GM23248 (cell line): ENCODE data around the gene FLT1. TPM values are rescaled to one million over a fixed set of nuclear protein-coding genes. Genes with fewer than 3 reads are reported as not detected.

Source experiments
- DNase-seq: peaks from one replicate; pipeline ENCODE4 v3.0.0-alpha.2; 2015
- H2AFZ ChIP-seq: fragments of 200-600 bp; sonication (generic); 2 replicates; pipeline ENCODE4 v1.6.1; 2016; ENCODE audit warnings: antibody characterized with exemption
- H3F3A ChIP-seq: fragments of 200-600 bp; sonication (generic); 2 replicates; pipeline ENCODE4 v1.6.1; 2016; ENCODE audit warnings: mild to moderate bottlenecking, antibody characterized with exemption, mixed run types; ENCODE audit not compliant: insufficient read depth
- H3K27ac ChIP-seq: fragments of 200-600 bp; sonication (generic); 2 replicates; pipeline ENCODE4 v1.5.1; 2016; ENCODE audit warnings: mild to moderate bottlenecking
- H3K27me3 ChIP-seq: fragments of 200-600 bp; sonication (generic); replicated peaks from 2 replicates; pipeline ENCODE4 v1.6.1; 2016; ENCODE audit warnings: mild to moderate bottlenecking; ENCODE audit not compliant: insufficient read depth
- H3K36me3 ChIP-seq: fragments of 200-600 bp; sonication (generic); 2 replicates; pipeline ENCODE4 v1.6.1; 2016; ENCODE audit warnings: low read depth, mild to moderate bottlenecking
- H3K4me1 ChIP-seq: fragments of 200-600 bp; sonication (generic); 2 replicates; pipeline ENCODE4 v1.6.1; 2016; ENCODE audit warnings: mild to moderate bottlenecking; ENCODE audit not compliant: insufficient read depth
- H3K4me2 ChIP-seq: fragments of 200-600 bp; sonication (generic); one replicate; pipeline ENCODE4 v1.6.1; 2016; ENCODE audit warnings: mild to moderate bottlenecking; ENCODE audit not compliant: unreplicated experiment
- H3K4me3 ChIP-seq: fragments of 200-600 bp; sonication (generic); 2 replicates; pipeline ENCODE4 v1.5.1; 2016; ENCODE audit warnings: mild to moderate bottlenecking
- H3K79me2 ChIP-seq: fragments of 200-600 bp; sonication (generic); 2 replicates; pipeline ENCODE4 v1.6.1; 2016; ENCODE audit warnings: mild to moderate bottlenecking; ENCODE audit not compliant: insufficient read depth
- H3K9ac ChIP-seq: fragments of 200-600 bp; sonication (generic); 2 replicates; pipeline ENCODE4 v1.6.1; 2016; ENCODE audit warnings: mild to moderate bottlenecking
- H3K9me2 ChIP-seq: fragments of 200-600 bp; sonication (generic); 2 replicates; pipeline ENCODE4 v1.6.1; 2016; ENCODE audit warnings: mixed run types, mild to moderate bottlenecking, moderate library complexity; ENCODE audit not compliant: insufficient read depth
- H3K9me3 ChIP-seq: fragments of 200-600 bp; sonication (generic); one replicate; pipeline ENCODE4 v1.6.1; 2017; ENCODE audit warnings: low read depth
- H4K20me1 ChIP-seq: fragments of 200-600 bp; sonication (generic); 2 replicates; pipeline ENCODE4 v1.6.0; 2016; ENCODE audit not compliant: insufficient read depth
- EZH2 ChIP-seq: fragments of 200-600 bp; sonication (generic); IDR thresholded peaks from 2 replicates; pipeline ENCODE4 v1.6.1; 2018; ENCODE audit warnings: antibody characterized with exemption, mild to moderate bottlenecking; ENCODE audit not compliant: insufficient read depth, poor library complexity, severe bottlenecking
- EZH2phosphoT487 ChIP-seq: fragments of 200-600 bp; sonication (generic); IDR thresholded peaks from 2 replicates; pipeline ENCODE4 v1.6.1; 2018; ENCODE audit warnings: antibody characterized with exemption, moderate library complexity, mild to moderate bottlenecking, low read depth; ENCODE audit not compliant: insufficient read depth
- WGBS, 2 experiments: methylation state at CpG; one replicate each; pipeline ENCODE4 v1.1.6; 2015 to 2017; ENCODE audit warnings: low lambda C conversion rate in 2 of 2, low coverage in 1 of 2; ENCODE audit errors: missing lambda C conversion rate in 2 of 2; 5-methylcytosine and 5-hydroxymethylcytosine counted together
- in situ Hi-C: fragments of 300-500 bp; cut with MboI; formaldehyde crosslinking; loops from 2 replicates; pipeline ENCODE4 v1.15.0; 2020
- polyA plus RNA-seq: library from polyadenylated mRNA; unstranded; fragments of >200 nt; fragmentation: Nextera tagmentation; extraction: Ambion mirVana; gene quantifications from 2 replicates; pipeline ENCODE4 v1.2.1, GENCODE V29; 2016
- total RNA-seq: library from RNA; depleted of rRNA; stranded (reverse); fragments of >200 nt; shearing (Covaris generic); gene quantifications from 2 replicates; pipeline ENCODE4 v1.2.3, GENCODE V29; 2014

The FLT1 gene
- total and polyA plus RNA-seq, 2 experiments from 2014 or later = 12.9 to 18.6 TPM

DNA sequence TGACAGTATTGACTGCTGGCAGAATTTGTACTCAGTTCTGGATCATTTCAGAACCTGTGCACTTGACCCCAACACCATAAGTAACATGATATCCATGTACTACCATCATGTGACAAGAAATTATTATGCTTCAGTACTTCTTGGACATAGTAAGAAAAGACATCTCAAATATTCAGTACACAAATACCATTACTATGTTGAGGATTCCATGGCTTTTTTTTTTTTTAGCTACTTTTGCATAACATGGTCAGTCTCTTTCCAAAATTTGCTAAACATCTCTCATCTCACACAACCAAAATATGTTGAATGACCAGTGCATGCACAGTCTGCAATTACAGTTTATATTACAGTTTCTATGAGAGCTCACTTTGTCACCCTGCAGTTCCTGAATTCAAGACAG is 85.3 kb downstream of the FLT1 start:
- Histone ChIP-seq H3K9me3 (no peaks in the 10 kb centered on the region), H3K27ac (no peak overlapping the region), H2AFZ (no peak overlapping the region), H4K20me1 (no peaks in the 10 kb centered on the region), H3K27me3 (no peaks in the 10 kb centered on the region), H3K9ac (no peak overlapping the region), H3K79me2 (no peaks in the 10 kb centered on the region), H3K4me2 (no peak overlapping the region), H3F3A (no peaks in the 10 kb centered on the region), H3K4me1 (no peaks in the 10 kb centered on the region), H3K36me3 (no peaks in the 10 kb centered on the region), H3K4me3 (no peak overlapping the region), H3K9me2 (no peaks in the 10 kb centered on the region)
- in situ Hi-C loops = no loop called here
- no peak for DNase-seq
- no peak for TF ChIP-seq EZH2phosphoT487
- TF ChIP-seq EZH2 = no peak

DNA sequence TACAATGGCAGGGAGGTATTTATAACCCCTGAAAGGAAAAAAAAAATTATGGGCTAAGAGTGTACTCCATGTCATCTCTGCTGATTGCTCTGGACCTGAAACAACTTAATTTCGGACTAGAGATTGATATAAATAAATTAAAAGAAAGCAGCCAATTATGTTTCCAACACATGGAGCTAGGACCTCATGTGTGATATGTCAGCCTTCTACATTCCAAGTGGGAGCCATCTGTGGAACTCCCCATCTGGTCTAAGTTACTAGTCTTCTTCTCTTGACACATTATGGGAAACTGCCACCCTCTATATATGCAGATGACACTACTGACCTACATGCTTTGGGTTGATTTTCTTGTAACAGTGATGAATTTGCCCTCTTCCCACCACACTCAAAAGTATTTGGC is 86.1 kb downstream of the FLT1 start:
- H3K4me3 ChIP-seq = no peak overlapping the region
- TF ChIP-seq EZH2phosphoT487 (no peak), EZH2 (no peak)
- H3K4me1 ChIP-seq = no peaks in the 10 kb centered on the region
- no peaks in the 10 kb centered on the region for H3K9me3 ChIP-seq
- no peaks in the 10 kb centered on the region for H3K9me2 ChIP-seq
- no peak overlapping the region for H3K9ac ChIP-seq
- H3K4me2 ChIP-seq = no peak overlapping the region
- no peaks in the 10 kb centered on the region for H3K36me3 ChIP-seq
- no peaks in the 10 kb centered on the region for H3K27me3 ChIP-seq
- WGBS, 2 experiments = 70 to 75% methylated on average over 1 of the region's 1 CpG
- H3K27ac ChIP-seq = no peak overlapping the region
- H4K20me1 ChIP-seq = no peaks in the 10 kb centered on the region
- in situ Hi-C loops = no loop called here
- H3K79me2 ChIP-seq = no peaks in the 10 kb centered on the region
- no peak for DNase-seq
- no peaks in the 10 kb centered on the region for H3F3A ChIP-seq
- no peak overlapping the region for H2AFZ ChIP-seq

DNA sequence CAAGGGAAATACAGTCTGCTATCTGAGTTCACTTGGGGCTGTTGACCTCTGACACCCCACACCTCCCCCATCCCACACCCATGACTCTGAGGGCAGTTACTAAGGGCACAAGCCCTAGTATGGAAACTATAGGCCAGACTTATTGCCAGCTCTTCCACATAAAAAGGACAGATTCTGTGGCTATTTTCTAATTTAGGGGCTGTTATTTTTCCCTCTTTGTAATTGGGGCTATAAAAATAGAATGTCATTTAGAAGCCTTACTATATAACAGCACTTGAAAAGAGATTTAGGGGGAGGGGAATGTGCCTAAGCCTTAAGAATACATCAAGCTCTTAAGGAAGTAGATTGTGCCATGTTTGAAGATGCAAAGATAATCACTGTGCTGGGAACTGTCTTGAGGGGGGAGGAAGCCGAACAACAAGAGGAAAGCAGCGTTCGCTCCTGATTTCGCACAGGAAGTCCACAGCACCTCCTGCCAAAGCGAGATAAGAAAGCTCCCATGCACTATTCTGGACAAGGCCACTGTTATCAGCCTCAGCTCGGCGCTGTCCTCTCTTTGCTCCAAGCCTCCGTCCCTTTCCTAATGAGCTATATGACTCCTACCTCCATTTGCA is 86.6 kb downstream of the FLT1 start:
- Histone ChIP-seq H3K9ac (no peak overlapping the region), H4K20me1 (no peaks in the 10 kb centered on the region), H2AFZ (no peak overlapping the region), H3K79me2 (no peaks in the 10 kb centered on the region), H3K4me3 (no peak overlapping the region), H3K4me1 (no peaks in the 10 kb centered on the region), H3K27ac (no peak overlapping the region), H3F3A (no peaks in the 10 kb centered on the region), H3K36me3 (no peaks in the 10 kb centered on the region), H3K4me2 (no peak overlapping the region), H3K9me2 (no peaks in the 10 kb centered on the region), H3K27me3 (no peaks in the 10 kb centered on the region), H3K9me3 (no peaks in the 10 kb centered on the region)
- in situ Hi-C loops = no loop called here
- TF ChIP-seq EZH2 (no peak), EZH2phosphoT487 (no peak)
- 79 to 82% methylated on average over 8 of the region's 8 CpGs for WGBS, 2 experiments
- no peak for DNase-seq

DNA sequence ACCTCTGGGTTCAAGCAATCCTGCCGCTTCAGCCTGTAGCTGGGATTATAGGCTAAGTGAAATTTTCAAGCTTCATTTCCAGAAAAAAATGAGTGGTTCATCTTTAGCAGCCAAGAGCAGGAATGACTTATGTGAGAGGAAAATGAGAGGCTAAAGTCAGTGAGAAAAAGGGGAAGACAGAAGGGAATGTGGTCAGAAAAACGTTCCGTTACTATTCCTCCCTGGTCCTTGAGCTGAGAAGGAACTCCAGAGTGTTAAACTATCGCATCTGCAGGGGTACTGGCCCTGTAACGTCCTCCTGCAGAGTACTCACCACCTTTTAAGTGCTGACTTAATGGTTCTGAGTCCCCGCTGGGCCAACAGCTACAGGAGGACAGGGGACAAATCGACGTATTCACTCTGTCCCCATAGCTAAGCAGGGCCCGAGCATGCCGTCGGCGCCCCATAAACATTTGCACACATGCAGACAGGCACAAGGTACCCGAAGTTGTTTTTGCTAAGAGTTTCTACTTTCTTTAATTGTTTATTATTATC is 88.1 kb downstream of the FLT1 start:
- H3K4me1 ChIP-seq = peaks cover 5% of the 10 kb centered on the region
- H3K4me2 ChIP-seq = no peak overlapping the region
- no peak overlapping the region for H3K4me3 ChIP-seq
- H3F3A ChIP-seq = peaks cover 5% of the 10 kb centered on the region
- H3K27me3 ChIP-seq = no peaks in the 10 kb centered on the region
- 86 to 92% methylated on average over 13 of the region's 13 CpGs for WGBS, 2 experiments
- no peak overlapping the region for H3K27ac ChIP-seq
- no peak overlapping the region for H2AFZ ChIP-seq
- no peaks in the 10 kb centered on the region for H3K9me2 ChIP-seq
- no peaks in the 10 kb centered on the region for H4K20me1 ChIP-seq
- DNase-seq = no peak
- H3K36me3 ChIP-seq = no peaks in the 10 kb centered on the region
- no peak overlapping the region for H3K9ac ChIP-seq
- H3K9me3 ChIP-seq = no peaks in the 10 kb centered on the region
- no peaks in the 10 kb centered on the region for H3K79me2 ChIP-seq
- no peak for TF ChIP-seq EZH2phosphoT487
- no peak for TF ChIP-seq EZH2
- in situ Hi-C loops = no loop called here

DNA sequence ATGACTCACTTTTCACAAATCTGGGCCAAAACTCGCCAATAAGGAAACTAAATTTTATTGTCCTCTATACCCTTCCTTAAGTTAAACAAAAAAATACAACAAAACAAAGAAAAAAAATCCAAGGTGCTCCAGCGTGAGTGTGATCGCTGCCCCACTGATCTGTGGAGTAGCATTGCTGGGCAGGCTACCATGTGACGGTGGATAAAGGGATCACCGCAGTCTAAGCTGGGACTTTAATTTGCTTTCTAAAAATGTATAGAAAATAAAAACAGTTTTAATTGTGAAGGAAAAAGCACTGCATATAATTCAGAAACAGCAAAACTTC is 92.9 kb downstream of the FLT1 start:
- Histone ChIP-seq H3F3A (peaks cover 18% of the 10 kb centered on the region), H3K27me3 (no peaks in the 10 kb centered on the region), H4K20me1 (no peaks in the 10 kb centered on the region), H3K4me2 (peak overlapping the region; percentile 76), H3K9me2 (no peaks in the 10 kb centered on the region), H3K79me2 (no peaks in the 10 kb centered on the region), H2AFZ (peak overlapping the region; percentile 67), H3K9ac (peak overlapping the region; percentile 57), H3K27ac (peak overlapping the region; percentile 79), H3K36me3 (no peaks in the 10 kb centered on the region), H3K4me3 (peak overlapping the region; percentile 57), H3K4me1 (peaks cover 19% of the 10 kb centered on the region), H3K9me3 (no peaks in the 10 kb centered on the region)
- DNase-seq = no peak
- TF ChIP-seq EZH2phosphoT487 = no peak
- TF ChIP-seq EZH2 = no peak
- in situ Hi-C loops = no loop called here
- 66% methylated on average over 5 of the region's 5 CpGs for WGBS, 2 experiments
